Stimulated activated naive B cell treated with anti-CD40 and anti-IgM and Interleukin-4, amounts not matched to agents 10 μg/mL and 1 μg/mL and 100 μg/mL, for 72 hours (primary cell): ENCODE results near the gene CYP4F8.

ENCODE experiments used
- ATAC-seq, 2 donors: fragments of 150-1000 bp; cut with Tn5 transposase; replicated peaks; 2 replicates each; pipeline ENCODE4 v1.10.0; 2021; ENCODE audit warnings: moderate library complexity in 1 of 2
- DNase-seq: peaks from one replicate; pipeline ENCODE4 v3.0.0; 2021
- H3K27ac Mint-ChIP-seq: one replicate; pipeline ENCODE4 v1.8.0; 2022; ENCODE audit warnings: mild to moderate bottlenecking, mixed read lengths
- H3K27me3 Mint-ChIP-seq, 2 donors: one replicate each; pipeline ENCODE4 v1.8.0; 2022; ENCODE audit warnings: mixed read lengths in 2 of 2
- H3K36me3 Mint-ChIP-seq, 2 donors: one replicate each; pipeline ENCODE4 v1.8.0; 2022; ENCODE audit warnings: mixed read lengths in 2 of 2, mild to moderate bottlenecking in 1 of 2
- H3K4me1 Mint-ChIP-seq, 2 donors: one replicate each; pipeline ENCODE4 v1.8.0; 2022; ENCODE audit warnings: mixed read lengths in 2 of 2, mild to moderate bottlenecking in 1 of 2
- H3K4me3 Mint-ChIP-seq, 2 donors: one replicate each; pipeline ENCODE4 v1.8.0; 2022; ENCODE audit warnings: mild to moderate bottlenecking in 2 of 2, mixed read lengths in 2 of 2, moderate library complexity in 1 of 2
- H3K9me3 Mint-ChIP-seq, 2 donors: one replicate each; pipeline ENCODE4 v1.8.0; 2022; ENCODE audit warnings: mixed read lengths in 2 of 2, mild to moderate bottlenecking in 1 of 2

The CYP4F8 gene

DNA sequence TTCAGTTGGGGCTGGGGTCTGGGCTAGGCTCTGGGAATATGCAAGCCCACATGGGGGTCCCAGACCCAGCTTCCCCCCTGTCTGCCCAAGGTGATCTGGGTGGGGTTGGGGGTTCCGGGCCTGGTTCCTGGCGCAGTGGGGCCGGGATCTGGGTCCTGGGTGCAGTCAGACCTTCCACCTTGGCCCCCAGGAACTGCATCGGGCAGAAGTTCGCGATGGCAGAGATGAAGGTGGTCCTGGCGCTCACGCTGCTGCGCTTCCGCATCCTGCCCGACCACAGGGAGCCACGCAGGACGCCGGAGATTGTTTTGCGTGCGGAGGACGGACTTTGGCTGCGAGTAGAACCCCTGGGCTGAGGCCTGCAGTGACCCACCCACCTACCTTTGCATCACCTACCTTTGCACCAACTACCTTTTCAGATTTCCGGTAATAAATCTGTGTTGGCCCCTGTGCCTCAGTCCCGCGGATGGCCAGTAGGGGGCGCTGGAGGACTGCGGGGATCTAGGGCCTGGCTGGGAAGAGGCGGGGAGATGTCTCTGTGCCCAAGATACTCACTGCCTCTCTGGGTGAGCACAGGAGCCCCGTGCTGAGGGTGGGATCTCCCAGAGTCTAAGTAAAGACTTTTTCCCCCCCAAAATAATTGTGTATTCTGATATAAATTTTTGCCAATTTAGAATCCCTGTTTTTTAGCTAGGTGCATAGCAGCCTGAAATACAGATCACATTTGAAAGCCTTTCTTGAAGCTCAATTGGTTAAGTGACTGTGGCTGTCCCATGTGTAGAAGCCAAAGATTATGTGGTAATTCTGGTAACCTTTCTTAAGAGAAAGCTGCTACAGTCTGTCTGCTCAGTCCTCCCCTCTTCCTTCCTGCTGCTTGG is 14.2 kb downstream of the CYP4F8 start:
- Mint-ChIP-seq H3K4me3 (peak overlapping the region in 1 of 2 donors; percentile 19), H3K36me3 (no peaks in the 10 kb centered on the region), H3K27me3 (peaks cover 20 to 23% of the 10 kb centered on the region in 2 donors), H3K9me3 (no peaks in the 10 kb centered on the region), H3K27ac (no peak overlapping the region), H3K4me1 (peaks cover 5 to 6% of the 10 kb centered on the region in 2 donors)
- peak; percentile 66 for DNase-seq
- ATAC-seq: peak; percentile 98 to 99

DNA sequence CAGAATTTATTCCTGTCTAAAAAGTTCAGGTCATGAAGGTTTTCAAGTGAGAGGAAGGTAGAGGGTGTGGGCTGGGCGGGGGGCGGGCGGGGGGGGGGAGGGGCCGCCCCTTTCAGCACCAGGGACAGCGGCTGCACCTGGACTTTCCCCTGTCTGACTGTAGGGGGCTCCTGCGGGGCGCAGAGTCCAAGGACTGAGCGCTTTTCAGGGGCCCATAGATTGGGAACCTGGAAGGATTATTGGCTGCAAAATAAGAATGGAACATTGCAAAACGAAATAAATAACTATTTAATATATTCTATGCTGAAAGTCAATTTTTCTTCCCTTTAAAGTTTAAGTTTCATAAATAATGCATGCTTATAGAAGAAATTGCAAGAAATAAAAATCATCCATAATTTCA is 16.8 kb downstream of the CYP4F8 start:
- Mint-ChIP-seq H3K36me3 (no peaks in the 10 kb centered on the region), H3K27me3 (peaks cover 35 to 45% of the 10 kb centered on the region in 2 donors), H3K4me3 (no peak overlapping the region), H3K27ac (no peak overlapping the region), H3K9me3 (no peaks in the 10 kb centered on the region), H3K4me1 (peaks cover 5 to 6% of the 10 kb centered on the region in 2 donors)
- DNase-seq (no peak), ATAC-seq (no peak)

GRCh38 chr19:15633082-15633835 is 18.2 kb downstream of the CYP4F8 start:
- H3K27me3 Mint-ChIP-seq: peaks cover 32 to 46% of the 10 kb centered on the region in 2 donors
- no peak for DNase-seq
- ATAC-seq: peak; percentile 37 to 61
- no peaks in the 10 kb centered on the region for H3K36me3 Mint-ChIP-seq
- H3K4me3 Mint-ChIP-seq: no peak overlapping the region
- H3K4me1 Mint-ChIP-seq: peaks cover 5 to 6% of the 10 kb centered on the region in 2 donors
- no peak overlapping the region for H3K27ac Mint-ChIP-seq
- H3K9me3 Mint-ChIP-seq: no peaks in the 10 kb centered on the region

DNA sequence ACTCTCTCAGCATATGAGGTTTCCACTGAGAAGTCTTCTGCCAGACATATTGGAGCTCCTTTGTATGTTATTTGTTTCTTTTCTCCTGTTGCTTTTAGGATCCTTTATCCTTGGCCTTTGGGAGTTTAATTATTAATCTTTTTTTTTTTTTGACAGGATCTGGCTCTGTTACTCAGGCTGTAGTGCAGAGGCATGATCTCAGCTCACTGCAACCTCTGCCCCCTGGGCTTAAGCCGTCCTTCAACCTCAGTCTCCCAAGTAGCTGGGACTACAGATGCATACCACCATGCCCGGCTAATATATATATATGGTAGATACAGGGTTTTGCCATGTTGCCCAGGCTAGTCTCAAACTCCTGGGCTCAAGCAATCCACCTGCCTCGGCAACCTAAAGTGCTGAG is 19.1 kb downstream of the CYP4F8 start:
- ATAC-seq (no peak), DNase-seq (no peak)
- H3K27ac Mint-ChIP-seq: no peak overlapping the region
- H3K9me3 Mint-ChIP-seq: no peaks in the 10 kb centered on the region
- no peak overlapping the region for H3K4me3 Mint-ChIP-seq
- H3K36me3 Mint-ChIP-seq: no peaks in the 10 kb centered on the region
- H3K27me3 Mint-ChIP-seq: peaks cover 28 to 43% of the 10 kb centered on the region in 2 donors
- H3K4me1 Mint-ChIP-seq: peaks cover 5 to 6% of the 10 kb centered on the region in 2 donors

DNA sequence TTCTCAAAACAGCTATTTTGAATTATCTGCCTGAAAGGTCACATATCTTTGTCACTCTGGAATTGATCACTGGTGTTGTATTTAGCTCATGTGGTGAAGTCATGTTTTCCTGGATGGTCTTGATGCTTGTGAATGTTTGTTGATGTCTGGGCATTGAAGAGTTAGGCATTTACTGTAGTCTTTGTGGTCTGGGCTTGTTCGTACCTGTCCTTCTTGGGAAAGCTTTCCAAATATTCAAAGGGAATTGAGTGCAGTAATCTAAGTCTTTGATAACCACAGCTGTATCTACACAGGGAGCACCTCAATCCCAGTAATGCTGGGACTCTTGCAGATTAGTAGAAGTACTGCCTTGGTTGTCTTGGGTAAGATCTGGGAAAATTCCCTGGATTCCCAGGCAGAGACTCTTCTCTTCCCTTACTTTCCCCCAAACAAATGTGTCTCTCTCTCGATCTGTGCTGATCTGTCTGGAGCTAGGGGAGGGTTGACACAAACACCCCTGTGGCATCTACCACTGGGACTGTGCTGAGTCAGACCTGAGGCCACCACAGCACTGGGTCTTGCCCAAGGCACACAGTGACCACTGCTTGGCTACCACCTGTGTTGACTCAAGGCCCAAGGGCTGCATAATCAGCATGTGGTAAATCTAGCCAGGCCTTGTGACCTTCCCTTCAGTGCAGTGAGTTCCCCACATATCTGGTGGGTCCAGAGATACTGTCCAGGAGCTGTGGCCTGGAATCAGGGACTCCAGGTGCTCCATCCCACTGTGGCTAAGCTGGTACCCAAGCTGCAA is 20.2 kb downstream of the CYP4F8 start:
- DNase-seq (no peak), ATAC-seq (no peak)
- peaks cover 34 to 52% of the 10 kb centered on the region in 2 donors for H3K27me3 Mint-ChIP-seq
- H3K36me3 Mint-ChIP-seq: no peaks in the 10 kb centered on the region
- peaks cover 5 to 8% of the 10 kb centered on the region in 2 donors for H3K4me1 Mint-ChIP-seq
- no peaks in the 10 kb centered on the region for H3K9me3 Mint-ChIP-seq
- H3K27ac Mint-ChIP-seq: no peak overlapping the region
- no peak overlapping the region for H3K4me3 Mint-ChIP-seq

GRCh38 chr19:15636026-15636425 is 21.0 kb downstream of the CYP4F8 start:
- ATAC-seq (no peak), DNase-seq (no peak)
- H3K4me3 Mint-ChIP-seq: no peak overlapping the region
- no peaks in the 10 kb centered on the region for H3K36me3 Mint-ChIP-seq
- peaks cover 7 to 16% of the 10 kb centered on the region in 2 donors for H3K4me1 Mint-ChIP-seq
- peaks cover 30 to 48% of the 10 kb centered on the region in 2 donors for H3K27me3 Mint-ChIP-seq
- no peak overlapping the region for H3K27ac Mint-ChIP-seq
- no peaks in the 10 kb centered on the region for H3K9me3 Mint-ChIP-seq

DNA sequence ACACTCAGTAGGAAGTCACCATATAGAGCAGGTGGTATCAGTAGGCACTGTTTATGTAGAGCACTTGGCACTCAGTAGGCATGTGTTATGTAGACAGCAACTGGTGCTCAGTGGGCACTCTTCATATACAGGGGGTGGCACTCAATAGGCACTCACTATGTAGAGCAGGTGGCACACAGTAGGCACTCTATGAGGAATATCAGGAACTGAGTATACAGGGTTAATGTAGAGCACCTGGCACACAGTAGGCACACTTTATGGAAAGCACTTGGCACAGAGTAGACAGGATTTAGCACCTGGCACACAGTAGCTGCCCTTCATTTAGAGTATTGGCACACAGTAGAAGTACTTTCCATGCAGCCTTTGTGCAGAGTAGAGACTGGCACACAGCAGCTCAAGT is 24.6 kb downstream of the CYP4F8 start:
- DNase-seq: no peak
- peaks cover 13 to 28% of the 10 kb centered on the region in 2 donors for H3K4me1 Mint-ChIP-seq
- H3K27me3 Mint-ChIP-seq: peaks cover 38 to 67% of the 10 kb centered on the region in 2 donors
- no peak for ATAC-seq
- H3K4me3 Mint-ChIP-seq: no peak overlapping the region
- no peaks in the 10 kb centered on the region for H3K36me3 Mint-ChIP-seq
- peaks cover 10 to 11% of the 10 kb centered on the region in 2 donors for H3K9me3 Mint-ChIP-seq
- H3K27ac Mint-ChIP-seq: no peak overlapping the region

DNA sequence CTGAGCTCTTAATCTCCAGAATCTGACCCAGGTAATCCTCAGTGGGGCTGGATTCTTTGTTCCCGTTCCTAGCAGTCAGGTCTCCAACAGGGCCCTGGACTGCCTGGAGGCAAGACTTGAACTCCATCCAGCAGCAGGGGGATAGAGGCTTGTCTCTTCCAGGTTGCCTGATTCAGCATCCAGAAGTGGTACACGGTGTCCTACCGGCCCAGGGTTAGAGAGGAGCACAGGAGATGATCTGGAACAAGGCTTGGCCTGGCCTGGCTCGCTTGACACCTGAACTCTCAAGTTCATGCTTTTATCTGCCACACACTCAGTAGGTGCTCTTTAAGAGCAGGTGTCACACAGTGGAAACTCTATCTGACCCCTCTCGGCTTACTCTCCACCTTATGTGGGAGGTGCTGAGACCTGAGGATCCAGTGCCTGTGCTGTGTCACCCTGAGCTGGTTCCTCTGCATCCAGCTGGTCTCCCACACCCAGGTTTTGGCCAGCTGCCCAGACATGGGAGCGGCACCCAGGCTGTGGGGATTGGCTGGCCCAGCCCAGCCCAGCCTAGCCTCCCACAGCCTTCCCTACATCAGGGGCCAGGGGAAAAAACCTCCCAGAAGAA is 25.4 kb downstream of the CYP4F8 start, which contains the start of gene CYP4F3:
Gene CYP4F3 (plus strand): TSS at position 604 of the 610 bp plus-strand sequence. CDS start 519 bp downstream, outside the sequence.
- peaks cover 13 to 28% of the 10 kb centered on the region in 2 donors for H3K4me1 Mint-ChIP-seq
- H3K27ac Mint-ChIP-seq: no peak within 1 kb of the TSS
- DNase-seq (no peak), ATAC-seq (no peak)
- H3K9me3 Mint-ChIP-seq: peaks cover 11% of the 10 kb centered on the region in 2 donors
- peak within 1 kb of the TSS in 1 of 2 donors; percentile 39 for H3K4me3 Mint-ChIP-seq
- peaks cover 32 to 67% of the 10 kb centered on the region in 2 donors for H3K27me3 Mint-ChIP-seq
- H3K36me3 Mint-ChIP-seq: no peaks in the 10 kb centered on the region

DNA sequence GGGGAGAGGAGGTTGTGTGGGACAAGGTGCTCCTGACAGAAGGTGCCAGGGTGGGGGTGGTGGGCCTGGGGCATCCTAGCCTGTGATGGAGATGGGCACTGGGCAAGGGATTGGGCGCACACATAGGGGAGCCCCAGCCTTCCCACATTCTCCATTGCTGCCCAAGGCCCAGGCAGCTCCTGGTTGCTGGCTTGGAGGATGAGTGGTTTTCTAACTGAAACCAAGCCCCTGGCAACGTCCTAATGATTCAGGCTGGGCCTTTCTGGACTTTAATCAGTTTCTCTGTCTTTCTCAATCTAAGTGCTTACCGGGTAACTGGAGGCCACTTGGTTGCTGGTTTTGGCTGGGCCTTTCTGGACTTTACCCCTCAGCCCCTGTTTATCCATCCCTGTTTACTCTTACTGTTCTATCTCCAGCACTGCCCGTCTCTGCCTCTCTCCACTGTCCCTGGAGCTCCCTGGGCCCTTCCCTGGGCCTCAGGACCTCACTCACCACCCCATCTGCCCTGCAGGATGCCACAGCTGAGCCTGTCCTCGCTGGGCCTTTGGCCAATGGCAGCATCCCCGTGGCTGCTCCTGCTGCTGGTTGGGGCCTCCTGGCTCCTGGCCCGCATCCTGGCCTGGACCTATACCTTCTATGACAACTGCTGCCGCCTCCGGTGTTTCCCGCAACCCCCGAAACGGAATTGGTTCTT is 26.0 kb downstream of the CYP4F8 start:
- H3K4me1 Mint-ChIP-seq: peaks cover 13 to 28% of the 10 kb centered on the region in 2 donors
- H3K9me3 Mint-ChIP-seq: peaks cover 11% of the 10 kb centered on the region in 2 donors
- DNase-seq (no peak), ATAC-seq (no peak)
- no peak overlapping the region for H3K27ac Mint-ChIP-seq
- peaks cover 30 to 67% of the 10 kb centered on the region in 2 donors for H3K27me3 Mint-ChIP-seq
- H3K4me3 Mint-ChIP-seq: peak overlapping the region in 1 of 2 donors; percentile 39
- H3K36me3 Mint-ChIP-seq: no peaks in the 10 kb centered on the region

- peaks cover 11% of the 10 kb centered on the region in 2 donors for H3K9me3 Mint-ChIP-seq
- peak overlapping the region in 1 of 2 donors; percentile 10 for H3K4me3 Mint-ChIP-seq
Measured at GRCh38 chr19:15641901-15642491, 27.0 kb downstream of the CYP4F8 start.

GRCh38 chr19:15642807-15643206 is 27.8 kb downstream of the CYP4F8 start:
- no peaks in the 10 kb centered on the region for H3K36me3 Mint-ChIP-seq
- H3K9me3 Mint-ChIP-seq: peaks cover 11% of the 10 kb centered on the region in 2 donors
- H3K27me3 Mint-ChIP-seq: peaks cover 35 to 73% of the 10 kb centered on the region in 2 donors
- no peak for DNase-seq
- ATAC-seq: no peak
- peaks cover 13 to 28% of the 10 kb centered on the region in 2 donors for H3K4me1 Mint-ChIP-seq
- no peak overlapping the region for H3K27ac Mint-ChIP-seq
- H3K4me3 Mint-ChIP-seq: no peak overlapping the region

More at GRCh38 chr19:15641901-15642491, 27.0 kb downstream of the CYP4F8 start:
- peaks cover 13 to 28% of the 10 kb centered on the region in 2 donors for H3K4me1 Mint-ChIP-seq
- H3K27ac Mint-ChIP-seq: no peak overlapping the region
- H3K36me3 Mint-ChIP-seq: no peaks in the 10 kb centered on the region
- peaks cover 34 to 69% of the 10 kb centered on the region in 2 donors for H3K27me3 Mint-ChIP-seq
- DNase-seq (peak; percentile 64), ATAC-seq (peak; percentile 92 to 93)

GRCh38 chr19:15643387-15643786 is 28.4 kb downstream of the CYP4F8 start:
- Mint-ChIP-seq H3K27me3 (peaks cover 35 to 73% of the 10 kb centered on the region in 2 donors), H3K4me3 (no peak overlapping the region), H3K9me3 (peaks cover 11% of the 10 kb centered on the region in 2 donors), H3K4me1 (peaks cover 13 to 28% of the 10 kb centered on the region in 2 donors), H3K36me3 (no peaks in the 10 kb centered on the region), H3K27ac (no peak overlapping the region)
- ATAC-seq (no peak), DNase-seq (no peak)
